Hepatocyte (in vitro differentiated cells): ENCODE results near the gene MORN3. TPM values are rescaled to one million over a fixed set of nuclear protein-coding genes. Genes with fewer than 3 reads are reported as not detected.

ENCODE experiments used
- DNase-seq: peaks from one replicate; pipeline ENCODE4 v3.0.0-alpha.2; 2016; ENCODE audit warnings: low spot score
- H2AFZ ChIP-seq: fragments of 200-600 bp; sonication (generic); 2 replicates; pipeline ENCODE4 v1.6.0; 2016; ENCODE audit warnings: antibody characterized with exemption, mild to moderate bottlenecking
- H3K27ac ChIP-seq: fragments of 200-600 bp; sonication (generic); 2 replicates; pipeline ENCODE4 v1.5.1; 2016; ENCODE audit warnings: mild to moderate bottlenecking
- H3K27me3 ChIP-seq: fragments of 200-600 bp; sonication (generic); 2 replicates; pipeline ENCODE4 v1.6.1; 2016
- H3K36me3 ChIP-seq: fragments of 200-600 bp; sonication (generic); replicated peaks from 2 replicates; pipeline ENCODE4 v1.5.1; 2016; ENCODE audit warnings: low read depth; ENCODE audit not compliant: insufficient read depth
- H3K4me1 ChIP-seq: fragments of 200-600 bp; sonication (generic); 2 replicates; pipeline ENCODE4 v1.5.1; 2016; ENCODE audit warnings: mild to moderate bottlenecking, moderate library complexity; ENCODE audit not compliant: insufficient read depth
- H3K4me2 ChIP-seq: fragments of 200-600 bp; sonication (generic); 2 replicates; pipeline ENCODE4 v1.6.0; 2016
- H3K4me3 ChIP-seq: fragments of 200-600 bp; sonication (generic); 2 replicates; pipeline ENCODE4 v1.5.1; 2016; ENCODE audit warnings: mild to moderate bottlenecking
- H3K79me2 ChIP-seq: fragments of 200-600 bp; sonication (generic); 2 replicates; pipeline ENCODE4 v1.6.0; 2017; ENCODE audit warnings: mild to moderate bottlenecking
- H3K9me2 ChIP-seq: fragments of 200-600 bp; sonication (generic); replicated peaks from 2 replicates; pipeline ENCODE4 v1.6.0; 2017; ENCODE audit warnings: mild to moderate bottlenecking; ENCODE audit not compliant: insufficient read depth
- H3K9me3 ChIP-seq: fragments of 200-600 bp; sonication (generic); 2 replicates; pipeline ENCODE4 v1.5.1; 2016; ENCODE audit warnings: low read depth, mild to moderate bottlenecking
- H4K20me1 ChIP-seq: fragments of 200-600 bp; sonication (generic); 2 replicates; pipeline ENCODE4 v1.6.0; 2016; ENCODE audit warnings: mild to moderate bottlenecking; ENCODE audit not compliant: insufficient read depth, poor library complexity, severe bottlenecking
- EZH2 ChIP-seq: fragments of 200-600 bp; sonication (generic); IDR thresholded peaks from 2 replicates; pipeline ENCODE4 v1.6.1; 2016; ENCODE audit warnings: antibody characterized with exemption, mild to moderate bottlenecking, borderline replicate concordance
- EZH2phosphoT487 ChIP-seq: fragments of 200-600 bp; sonication (generic); IDR thresholded peaks from one replicate; pipeline ENCODE4 v1.6.1; 2018; ENCODE audit warnings: antibody characterized with exemption, mild to moderate bottlenecking, low read depth, moderate library complexity; ENCODE audit not compliant: unreplicated experiment, severe bottlenecking
- WGBS: methylation state at CpG from one replicate; pipeline ENCODE4 v1.1.6; 2016; ENCODE audit warnings: low lambda C conversion rate; ENCODE audit errors: missing lambda C conversion rate; 5-methylcytosine and 5-hydroxymethylcytosine counted together
- polyA plus RNA-seq: library from polyadenylated mRNA; unstranded; fragments of >200 nt; fragmentation: Nextera tagmentation; extraction: Ambion mirVana; gene quantifications from 2 replicates; pipeline ENCODE4 v1.2.1, GENCODE V29; 2016
- total RNA-seq: library from RNA; depleted of rRNA; stranded (reverse); fragments of >200 nt; gene quantifications from 2 replicates; pipeline ENCODE4 v1.2.3, GENCODE V29; 2014
- TF ChIP-seq, protein P1 (sequence below): fragments of 200-600 bp; sonication (generic); IDR thresholded peaks from 2 replicates; pipeline ENCODE4 v1.5.1; 2016; ENCODE audit warnings: antibody characterized with exemption, mild to moderate bottlenecking; ENCODE audit not compliant: poor library complexity

MORN3 gene
- total and polyA plus RNA-seq, 2 experiments from 2014 or later: 0.10 to 0.27 TPM

- 87% methylated on average over 5 of the region's 5 CpGs for WGBS
Measured at GRCh38 chr12:121649322-121649721, 20.1 kb downstream of the MORN3 start.

GRCh38 chr12:121648458-121649028, 20.9 kb downstream of the MORN3 start:
- H3K4me2 ChIP-seq: no peak overlapping the region
- H3K9me3 ChIP-seq: no peaks in the 10 kb centered on the region
- no peaks in the 10 kb centered on the region for H4K20me1 ChIP-seq
- DNase-seq: no peak
- TF ChIP-seq EZH2phosphoT487 (no peak), EZH2 (no peak)
- TF ChIP-seq, protein P1, sequence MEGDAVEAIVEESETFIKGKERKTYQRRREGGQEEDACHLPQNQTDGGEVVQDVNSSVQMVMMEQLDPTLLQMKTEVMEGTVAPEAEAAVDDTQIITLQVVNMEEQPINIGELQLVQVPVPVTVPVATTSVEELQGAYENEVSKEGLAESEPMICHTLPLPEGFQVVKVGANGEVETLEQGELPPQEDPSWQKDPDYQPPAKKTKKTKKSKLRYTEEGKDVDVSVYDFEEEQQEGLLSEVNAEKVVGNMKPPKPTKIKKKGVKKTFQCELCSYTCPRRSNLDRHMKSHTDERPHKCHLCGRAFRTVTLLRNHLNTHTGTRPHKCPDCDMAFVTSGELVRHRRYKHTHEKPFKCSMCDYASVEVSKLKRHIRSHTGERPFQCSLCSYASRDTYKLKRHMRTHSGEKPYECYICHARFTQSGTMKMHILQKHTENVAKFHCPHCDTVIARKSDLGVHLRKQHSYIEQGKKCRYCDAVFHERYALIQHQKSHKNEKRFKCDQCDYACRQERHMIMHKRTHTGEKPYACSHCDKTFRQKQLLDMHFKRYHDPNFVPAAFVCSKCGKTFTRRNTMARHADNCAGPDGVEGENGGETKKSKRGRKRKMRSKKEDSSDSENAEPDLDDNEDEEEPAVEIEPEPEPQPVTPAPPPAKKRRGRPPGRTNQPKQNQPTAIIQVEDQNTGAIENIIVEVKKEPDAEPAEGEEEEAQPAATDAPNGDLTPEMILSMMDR: no peak
- H3K27ac ChIP-seq: no peak overlapping the region
- no peaks in the 10 kb centered on the region for H3K79me2 ChIP-seq
- H3K27me3 ChIP-seq: no peaks in the 10 kb centered on the region
- H3K4me1 ChIP-seq: no peaks in the 10 kb centered on the region
- H2AFZ ChIP-seq: no peak overlapping the region
- no peaks in the 10 kb centered on the region for H3K9me2 ChIP-seq
- H3K36me3 ChIP-seq: no peaks in the 10 kb centered on the region
- 94% methylated on average over 11 of the region's 11 CpGs for WGBS
- H3K4me3 ChIP-seq: no peak overlapping the region

More at GRCh38 chr12:121649322-121649721, 20.1 kb downstream of the MORN3 start:
- no peaks in the 10 kb centered on the region for H3K9me3 ChIP-seq
- H3K4me3 ChIP-seq: no peak overlapping the region
- H4K20me1 ChIP-seq: no peaks in the 10 kb centered on the region
- H3K27ac ChIP-seq: no peak overlapping the region
- TF ChIP-seq EZH2phosphoT487 (no peak), EZH2 (no peak)
- TF ChIP-seq, protein P1: no peak
- no peaks in the 10 kb centered on the region for H3K27me3 ChIP-seq
- no peak overlapping the region for H2AFZ ChIP-seq
- H3K4me1 ChIP-seq: no peaks in the 10 kb centered on the region
- no peaks in the 10 kb centered on the region for H3K79me2 ChIP-seq
- no peak for DNase-seq
- H3K4me2 ChIP-seq: no peak overlapping the region
- H3K9me2 ChIP-seq: no peaks in the 10 kb centered on the region
- no peaks in the 10 kb centered on the region for H3K36me3 ChIP-seq

DNA sequence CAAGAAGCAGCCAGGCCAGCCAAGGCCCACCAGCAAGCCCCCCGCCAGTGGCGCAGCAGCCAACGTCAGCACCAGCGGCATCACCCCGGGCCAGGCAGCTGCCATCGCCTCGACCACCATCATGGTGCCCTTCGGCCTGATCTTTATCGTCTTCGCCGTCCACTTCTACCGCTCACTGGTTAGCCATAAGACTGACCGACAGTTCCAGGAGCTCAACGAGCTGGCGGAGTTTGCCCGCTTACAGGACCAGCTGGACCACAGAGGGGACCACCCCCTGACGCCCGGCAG, 28.2 kb downstream of the MORN3 start:
- H3K36me3 ChIP-seq: no peaks in the 10 kb centered on the region
- H2AFZ ChIP-seq: no peak overlapping the region
- H3K4me1 ChIP-seq: no peaks in the 10 kb centered on the region
- H3K27me3 ChIP-seq: no peaks in the 10 kb centered on the region
- WGBS: over 99% methylated on average over 18 of the region's 18 CpGs
- H3K9me2 ChIP-seq: no peaks in the 10 kb centered on the region
- TF ChIP-seq, protein P1: no peak
- TF ChIP-seq EZH2: no peak
- no peak for TF ChIP-seq EZH2phosphoT487
- H4K20me1 ChIP-seq: no peaks in the 10 kb centered on the region
- H3K9me3 ChIP-seq: no peaks in the 10 kb centered on the region
- H3K79me2 ChIP-seq: peaks cover 27% of the 10 kb centered on the region
- H3K4me2 ChIP-seq: no peak overlapping the region
- DNase-seq: no peak
- H3K4me3 ChIP-seq: no peak overlapping the region
- H3K27ac ChIP-seq: no peak overlapping the region
